Embryonic facial prominence (tissue), 1 donor: ENCODE measurements around the gene FXN.
"Not testable (repeated sequence)": the region's sequence is repeated elsewhere in the genome, so short reads cannot be mapped to it uniquely, and the experiment has no call there.

Experiments
- DNase-seq: peaks from one replicate; pipeline ENCODE4 v3.0.0-alpha.2; 2016; ENCODE audit errors: extremely low spot score

The FXN gene

DNA sequence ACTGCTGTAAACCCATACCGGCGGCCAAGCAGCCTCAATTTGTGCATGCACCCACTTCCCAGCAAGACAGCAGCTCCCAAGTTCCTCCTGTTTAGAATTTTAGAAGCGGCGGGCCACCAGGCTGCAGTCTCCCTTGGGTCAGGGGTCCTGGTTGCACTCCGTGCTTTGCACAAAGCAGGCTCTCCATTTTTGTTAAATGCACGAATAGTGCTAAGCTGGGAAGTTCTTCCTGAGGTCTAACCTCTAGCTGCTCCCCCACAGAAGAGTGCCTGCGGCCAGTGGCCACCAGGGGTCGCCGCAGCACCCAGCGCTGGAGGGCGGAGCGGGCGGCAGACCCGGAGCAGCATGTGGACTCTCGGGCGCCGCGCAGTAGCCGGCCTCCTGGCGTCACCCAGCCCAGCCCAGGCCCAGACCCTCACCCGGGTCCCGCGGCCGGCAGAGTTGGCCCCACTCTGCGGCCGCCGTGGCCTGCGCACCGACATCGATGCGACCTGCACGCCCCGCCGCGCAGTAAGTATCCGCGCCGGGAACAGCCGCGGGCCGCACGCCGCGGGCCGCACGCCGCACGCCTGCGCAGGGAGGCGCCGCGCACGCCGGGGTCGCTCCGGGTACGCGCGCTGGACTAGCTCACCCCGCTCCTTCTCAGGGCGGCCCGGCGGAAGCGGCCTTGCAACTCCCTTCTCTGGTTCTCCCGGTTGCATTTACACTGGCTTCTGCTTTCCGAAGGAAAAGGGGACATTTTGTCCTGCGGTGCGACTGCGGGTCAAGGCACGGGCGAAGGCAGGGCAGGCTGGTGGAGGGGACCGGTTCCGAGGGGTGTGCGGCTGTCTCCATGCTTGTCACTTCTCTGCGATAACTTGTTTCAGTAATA lies at the start of gene FXN:
Gene FXN (plus strand): TSS at position 315 of the 871 bp plus-strand sequence. CDS start 31 bp downstream, at position 346.
- DNase-seq = peak; percentile 69

DNA sequence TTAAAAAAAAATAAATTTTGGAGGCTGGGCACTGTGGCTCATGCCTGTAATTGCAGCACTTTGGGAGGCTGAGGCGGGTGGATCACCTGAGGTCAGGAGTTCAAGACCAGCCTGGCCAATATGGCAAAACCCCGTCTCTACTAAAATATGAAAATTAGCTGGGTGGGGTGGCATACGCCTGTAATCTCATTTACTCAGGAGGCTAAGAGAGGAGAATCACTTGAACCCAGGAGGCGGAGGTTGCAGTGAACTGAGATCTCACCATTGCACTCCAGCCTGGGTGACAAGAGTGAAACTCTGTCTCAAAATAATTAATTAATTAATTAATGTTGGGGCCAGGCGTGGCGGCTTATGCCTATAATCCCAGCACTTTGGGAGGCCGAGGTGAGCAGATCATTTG lies 48.6 kb upstream of the FXN start:
- not testable (repeated sequence) for DNase-seq

- DNase-seq = no peak
These were observed 44.1 kb upstream of the FXN start for GRCh38 chr9:68991457-68991856.

- DNase-seq = no peak
These were observed 39.8 kb upstream of the FXN start for GRCh38 chr9:68995776-68996175.

- no peak for DNase-seq
These were observed 39.1 kb upstream of the FXN start for GRCh38 chr9:68996462-68996861.

GRCh38 chr9:68997666-68998065 lies 37.9 kb upstream of the FXN start:
- DNase-seq = no peak

GRCh38 chr9:68998385-68998784 lies 37.2 kb upstream of the FXN start:
- DNase-seq = no peak

DNA sequence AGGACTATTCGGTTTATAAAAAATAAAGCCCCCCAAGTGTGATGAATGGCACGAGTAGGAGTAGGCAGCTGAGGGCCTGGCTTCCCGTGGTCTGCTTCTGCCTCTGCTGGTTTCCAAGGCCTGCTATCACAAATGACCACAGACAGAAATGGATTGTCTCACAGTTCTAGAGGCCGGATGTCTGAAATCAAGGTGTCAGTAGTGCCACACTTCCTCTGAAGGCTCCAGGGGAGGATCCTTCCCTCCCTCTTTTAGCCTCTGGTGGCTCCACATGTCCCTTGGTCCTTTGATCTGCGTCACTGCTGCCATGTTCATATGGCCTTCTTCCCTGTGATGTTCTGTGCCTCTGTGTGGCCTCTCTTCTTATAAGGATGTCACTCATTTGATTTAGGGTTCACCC lies 36.7 kb upstream of the FXN start:
- no peak for DNase-seq

GRCh38 chr9:68999393-69000105 lies 36.0 kb upstream of the FXN start:
- DNase-seq = peak; percentile 69

GRCh38 chr9:69001921-69002320 lies 33.6 kb upstream of the FXN start:
- no peak for DNase-seq

DNA sequence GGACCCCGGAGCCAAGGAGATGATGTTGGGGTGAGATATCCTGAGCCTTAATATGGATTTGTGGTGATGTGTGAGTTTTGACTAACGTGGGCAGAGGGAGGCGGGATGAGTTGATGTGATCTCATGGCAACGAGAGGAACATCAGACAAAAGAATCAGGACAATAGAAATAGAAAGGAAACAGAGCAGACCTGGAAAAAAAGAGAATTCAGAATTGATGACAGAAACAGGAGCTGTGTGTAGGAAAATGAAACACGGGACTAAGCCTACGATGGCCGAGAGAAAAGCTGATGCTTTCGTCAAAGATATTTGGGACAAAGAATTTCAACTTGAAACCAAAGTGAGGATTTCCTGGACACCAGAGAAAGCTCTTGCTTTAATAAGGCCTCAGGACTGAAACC lies 32.5 kb upstream of the FXN start:
- no peak for DNase-seq

DNA sequence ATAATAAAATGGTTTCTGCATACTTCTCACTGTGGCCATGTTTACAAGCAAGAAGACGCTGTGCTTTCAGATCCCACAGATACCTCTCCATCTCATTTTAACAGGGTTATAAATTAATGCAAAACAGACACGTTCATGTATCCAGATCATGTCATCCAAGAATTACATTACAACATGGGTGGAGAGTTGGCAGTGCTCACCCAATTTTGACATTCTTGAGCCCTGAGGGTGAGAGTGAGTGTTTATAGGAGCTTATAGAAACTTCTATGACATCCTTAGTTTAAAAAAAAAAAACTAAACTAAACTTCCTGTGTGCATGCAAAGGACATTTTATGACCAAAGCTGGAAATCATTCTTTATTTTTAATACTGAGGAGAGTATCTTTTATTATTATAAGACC lies 30.7 kb upstream of the FXN start:
- peak; percentile 45 for DNase-seq

- DNase-seq = no peak
These were observed 25.8 kb upstream of the FXN start for GRCh38 chr9:69009708-69010107.

GRCh38 chr9:69012696-69013381 lies 22.7 kb upstream of the FXN start:
- no peak for DNase-seq

- DNase-seq = no peak
These were observed 22.2 kb upstream of the FXN start for GRCh38 chr9:69013382-69013727.

DNA sequence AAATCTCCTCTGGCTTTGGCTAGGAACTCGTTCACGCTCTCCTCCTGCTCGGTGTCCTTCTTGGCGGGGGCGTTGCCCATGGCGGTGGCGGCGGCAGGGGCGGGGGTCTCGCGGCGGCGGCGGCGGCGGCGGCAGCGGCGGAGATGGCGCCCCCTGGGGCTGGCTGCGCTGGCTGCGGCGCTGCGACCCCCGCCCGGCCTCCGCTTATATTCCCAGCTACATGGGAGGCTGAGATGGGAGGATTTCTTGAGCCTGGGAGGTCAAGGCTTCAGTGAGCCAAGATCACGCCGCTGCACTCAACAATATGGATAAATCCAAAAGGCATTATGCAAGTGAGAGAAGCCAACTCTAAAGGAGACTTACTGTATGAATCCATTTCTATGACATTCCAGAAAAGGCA lies 21.5 kb upstream of the FXN start, which contains the start of gene PRKACG:
Gene PRKACG (minus strand): TSS at position 101 of the 400 bp plus-strand sequence. CDS start 21 bp downstream, at position 80.
- DNase-seq = no peak

- no peak for DNase-seq
These were observed 19.1 kb upstream of the FXN start for GRCh38 chr9:69016191-69017096.

GRCh38 chr9:69018737-69019136 lies 16.8 kb upstream of the FXN start:
- DNase-seq = no peak

DNA sequence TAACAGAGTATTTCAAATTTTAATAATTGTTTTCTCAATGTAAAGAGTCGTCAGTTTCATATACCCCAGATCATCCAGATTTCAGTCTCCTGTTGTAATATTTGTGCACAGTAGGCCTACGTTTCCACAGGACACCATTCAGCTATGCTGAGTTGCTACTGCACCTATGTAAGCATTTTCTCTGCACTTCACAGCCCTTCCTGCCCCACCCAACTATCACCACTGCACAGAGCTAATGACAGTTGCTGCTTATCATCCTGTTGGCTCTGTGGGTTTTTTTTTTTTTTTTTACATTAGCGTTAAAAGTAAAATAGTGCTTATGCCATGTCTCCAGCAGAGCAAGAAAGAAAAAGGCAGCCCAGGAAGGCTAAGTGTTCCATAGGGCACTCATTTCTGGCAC lies 15.7 kb upstream of the FXN start:
- no peak for DNase-seq

DNA sequence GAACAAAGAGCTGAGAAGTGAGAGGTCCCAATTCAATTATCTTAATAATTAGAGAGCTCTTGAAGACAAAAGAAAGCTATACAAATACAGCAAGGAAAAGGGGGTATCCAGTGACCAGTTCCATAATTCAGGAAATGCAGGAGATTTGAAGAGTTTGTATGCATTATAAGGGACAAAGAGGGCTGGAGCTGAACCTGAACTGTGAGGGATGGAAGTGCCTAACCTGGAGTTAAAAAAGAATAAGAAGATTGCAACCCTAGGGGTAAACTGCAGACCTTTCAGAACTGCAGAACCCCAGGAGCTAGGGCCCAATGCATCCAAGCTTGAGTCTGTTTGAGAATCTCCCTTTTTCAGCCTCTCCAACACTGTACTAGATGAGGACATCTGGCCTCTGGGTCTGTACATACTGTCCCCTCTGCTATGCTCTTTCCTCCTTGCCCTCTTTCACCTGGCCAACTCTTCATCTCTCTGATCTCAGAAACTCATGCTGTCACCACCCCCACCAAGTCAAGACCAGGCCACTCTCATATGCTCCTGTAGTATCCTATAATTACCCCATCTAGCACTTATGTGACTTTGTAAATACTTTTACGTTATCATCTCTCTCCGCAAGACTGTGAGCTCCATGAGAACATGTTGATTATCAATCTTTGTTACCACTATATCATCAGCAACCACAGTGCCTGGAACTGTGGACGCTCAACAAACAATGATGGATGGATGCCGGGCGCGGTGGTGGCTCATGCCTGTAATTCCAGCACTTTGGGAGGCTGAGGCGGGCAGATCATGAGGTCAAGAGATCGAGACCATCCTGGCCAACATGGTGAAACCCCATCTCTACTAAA lies 15.0 kb upstream of the FXN start:
- DNase-seq = no peak
